Colonic mucosa (tissue), 4 donors: Measurements from ENCODE around the gene BSG. TPM values are rescaled to one million over a fixed set of nuclear protein-coding genes. Genes with fewer than 3 reads are reported as not detected.

ENCODE experiments used
- DNase-seq: peaks from one replicate; pipeline ENCODE4 v3.0.0-alpha.2; 2020
- H3K27ac ChIP-seq: fragments of 200-600 bp; one replicate; pipeline ENCODE4 v1.8.0; 2021
- H3K27me3 ChIP-seq: fragments of 200-600 bp; one replicate; pipeline ENCODE4 v1.8.0; 2021
- H3K36me3 ChIP-seq: fragments of 200-600 bp; one replicate; pipeline ENCODE4 v1.8.0; 2021
- H3K4me1 ChIP-seq: fragments of 200-600 bp; one replicate; pipeline ENCODE4 v1.8.0; 2021; ENCODE audit warnings: mild to moderate bottlenecking
- H3K4me3 ChIP-seq: fragments of 200-600 bp; one replicate; pipeline ENCODE4 v1.8.0; 2021
- H3K9ac ChIP-seq, 2 donors: one replicate each; pipeline ENCODE4 v1.7.0; 2013; ENCODE audit warnings: control low read depth in 2 of 2, low read depth in 2 of 2, low read length in 2 of 2
- H3K9me3 ChIP-seq: fragments of 200-600 bp; one replicate; pipeline ENCODE4 v1.8.0; 2021
- intact Hi-C: fragments of 100-400 bp; cut with DNase I; formaldehyde crosslinking; loops from one replicate; pipeline ENCODE4 v1.14.1; 2022
- total RNA-seq, 2 donors: library from RNA; stranded (reverse); fragmentation: NEBNext Ultra II Directional in 1 of 2; extraction: Animal tissue kit (Norgen Biotek cat#: 25700) in 1 of 2; gene quantifications; one replicate each; pipeline ENCODE4 v1.2.1, GENCODE V29; 2021
- TF ChIP-seq, protein P1 (sequence below): fragments of 200-600 bp; IDR thresholded peaks from one replicate; pipeline ENCODE4 v1.8.0; 2022; ENCODE audit warnings: antibody characterized with exemption, mild to moderate bottlenecking
- donor health status: healthy.
- donor health status: DM: no; HTN: no; CAD: no.
- donor health status: DM: no; HTN: no; CAD: no.

Gene BSG
- total RNA-seq, 2 donors from 2014 or later, result 920 to 1,084 TPM

DNA sequence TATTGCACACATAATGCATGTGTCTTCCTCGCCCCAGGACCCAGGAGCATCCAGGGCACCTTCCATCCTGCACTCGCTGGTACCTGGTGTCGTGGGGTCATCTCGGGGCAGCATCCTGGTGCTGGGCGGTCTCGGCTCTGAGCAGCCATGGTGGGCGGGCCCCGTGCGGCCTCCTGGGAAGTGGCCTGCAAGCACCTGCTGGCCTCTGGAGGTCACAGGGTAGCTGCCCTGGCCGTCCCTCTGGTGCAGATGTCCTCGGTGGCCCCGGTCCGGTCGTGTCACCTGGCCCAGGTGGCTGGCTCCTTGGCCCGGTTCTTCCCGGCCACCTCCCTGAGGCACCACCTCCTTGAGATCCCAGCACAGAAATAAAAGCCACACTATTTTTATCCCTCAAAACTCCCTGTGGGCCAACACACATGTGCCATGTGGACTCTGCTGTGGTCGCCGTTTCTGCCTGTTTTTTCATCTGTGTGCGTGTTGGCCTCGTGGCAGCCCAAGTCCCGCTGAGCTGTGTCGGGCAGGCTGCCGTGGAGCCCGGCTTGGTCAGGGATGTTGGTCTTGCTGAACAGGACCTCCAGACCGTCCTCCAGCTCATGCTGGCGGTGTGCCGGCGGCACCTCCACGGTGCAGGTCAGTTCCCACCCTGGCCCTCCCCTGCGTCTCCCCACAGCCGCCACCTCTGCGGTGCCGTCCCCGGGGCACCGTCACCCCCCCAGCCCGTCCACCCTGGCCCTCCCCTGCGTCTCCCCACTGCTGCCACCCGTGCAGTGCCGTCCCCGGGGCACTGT is 33.6 kb upstream of the BSG start:
- Histone ChIP-seq H3K36me3 (peaks cover 5% of the 10 kb centered on the region), H3K4me3 (no peak overlapping the region), H3K9ac (no peak overlapping the region), H3K27me3 (no peaks in the 10 kb centered on the region), H3K4me1 (peaks cover 5% of the 10 kb centered on the region), H3K27ac (no peak overlapping the region), H3K9me3 (no peaks in the 10 kb centered on the region)
- TF ChIP-seq, protein P1, sequence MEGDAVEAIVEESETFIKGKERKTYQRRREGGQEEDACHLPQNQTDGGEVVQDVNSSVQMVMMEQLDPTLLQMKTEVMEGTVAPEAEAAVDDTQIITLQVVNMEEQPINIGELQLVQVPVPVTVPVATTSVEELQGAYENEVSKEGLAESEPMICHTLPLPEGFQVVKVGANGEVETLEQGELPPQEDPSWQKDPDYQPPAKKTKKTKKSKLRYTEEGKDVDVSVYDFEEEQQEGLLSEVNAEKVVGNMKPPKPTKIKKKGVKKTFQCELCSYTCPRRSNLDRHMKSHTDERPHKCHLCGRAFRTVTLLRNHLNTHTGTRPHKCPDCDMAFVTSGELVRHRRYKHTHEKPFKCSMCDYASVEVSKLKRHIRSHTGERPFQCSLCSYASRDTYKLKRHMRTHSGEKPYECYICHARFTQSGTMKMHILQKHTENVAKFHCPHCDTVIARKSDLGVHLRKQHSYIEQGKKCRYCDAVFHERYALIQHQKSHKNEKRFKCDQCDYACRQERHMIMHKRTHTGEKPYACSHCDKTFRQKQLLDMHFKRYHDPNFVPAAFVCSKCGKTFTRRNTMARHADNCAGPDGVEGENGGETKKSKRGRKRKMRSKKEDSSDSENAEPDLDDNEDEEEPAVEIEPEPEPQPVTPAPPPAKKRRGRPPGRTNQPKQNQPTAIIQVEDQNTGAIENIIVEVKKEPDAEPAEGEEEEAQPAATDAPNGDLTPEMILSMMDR, result no peak
- DNase-seq, result no peak
- intact Hi-C loops, result no loop called here

DNA sequence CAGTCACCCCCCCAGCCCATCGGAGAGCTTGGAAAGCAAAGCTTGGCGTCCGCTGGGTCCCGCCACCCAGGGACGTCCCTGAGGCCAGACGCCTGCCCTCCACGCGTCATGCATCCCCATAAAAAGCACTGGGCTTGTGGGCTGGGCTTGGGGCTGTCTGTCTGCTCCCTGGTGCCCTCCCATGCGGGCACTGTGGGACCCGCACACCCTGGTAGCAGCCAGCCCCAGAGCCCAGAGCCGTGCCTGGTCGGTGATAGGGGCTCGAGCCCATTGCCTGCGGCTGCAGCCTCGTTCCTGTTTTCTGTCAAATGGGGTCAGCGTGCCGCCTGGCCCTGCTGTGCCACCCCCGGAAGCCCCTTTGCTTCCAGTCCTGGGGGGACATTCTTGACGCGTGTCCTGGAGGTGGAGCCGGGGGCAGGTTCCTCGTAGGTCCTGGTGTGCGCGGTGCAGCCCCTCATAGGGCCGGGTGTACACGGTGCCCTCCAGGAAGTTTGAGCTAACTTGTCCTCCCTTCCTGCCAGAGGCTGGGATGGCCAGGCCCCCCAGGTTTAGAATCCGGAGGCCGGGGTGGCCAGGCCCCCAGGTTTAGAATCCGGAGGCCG is 32.9 kb upstream of the BSG start:
- Histone ChIP-seq H3K4me1 (peaks cover 3% of the 10 kb centered on the region), H3K9me3 (no peaks in the 10 kb centered on the region), H3K36me3 (peaks cover 5% of the 10 kb centered on the region), H3K9ac (no peak overlapping the region), H3K27ac (no peak overlapping the region), H3K27me3 (no peaks in the 10 kb centered on the region), H3K4me3 (no peak overlapping the region)
- DNase-seq, result no peak
- intact Hi-C loops, result no loop called here
- TF ChIP-seq, protein P1, result no peak

DNA sequence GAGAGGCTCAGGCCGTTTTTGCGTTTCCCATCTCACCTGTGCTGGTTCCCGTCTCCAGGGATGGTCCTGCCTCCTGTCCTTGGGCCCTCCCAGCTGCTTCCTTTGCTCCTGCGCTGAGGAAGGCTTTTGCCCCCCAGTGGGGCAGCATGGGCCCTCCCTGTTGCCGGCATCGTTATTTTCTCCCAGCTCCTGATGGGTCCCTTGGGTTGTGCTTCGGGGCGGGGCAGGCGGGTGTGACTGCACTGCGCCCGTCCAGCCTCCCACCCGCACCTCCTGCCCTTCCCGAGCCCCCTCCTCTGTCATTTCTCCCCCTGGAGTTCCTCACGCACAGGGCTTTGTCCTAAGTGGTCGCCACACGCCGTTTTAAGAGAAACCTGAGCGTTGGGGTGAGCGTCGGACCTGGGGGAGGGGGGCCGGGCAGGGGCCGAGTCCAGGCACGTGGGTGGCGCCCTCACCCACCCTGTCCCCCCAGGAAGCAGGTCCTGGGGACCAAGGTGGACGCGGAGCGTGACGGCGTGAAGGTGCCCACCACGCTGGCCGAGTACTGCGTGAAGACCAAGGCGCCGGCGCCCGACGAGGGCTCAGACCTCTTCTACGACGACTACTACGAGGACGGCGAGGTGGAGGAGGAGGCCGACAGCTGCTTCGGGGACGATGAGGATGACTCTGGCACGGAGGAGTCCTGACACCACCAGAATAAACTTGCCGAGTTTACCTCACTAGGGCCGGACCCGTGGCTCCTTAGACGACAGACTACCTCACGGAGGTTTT is 31.3 kb upstream of the BSG start:
- H3K27ac ChIP-seq, result no peak overlapping the region
- TF ChIP-seq, protein P1, result no peak
- no peaks in the 10 kb centered on the region for H3K9me3 ChIP-seq
- peaks cover 5% of the 10 kb centered on the region for H3K36me3 ChIP-seq
- no peak for DNase-seq
- H3K27me3 ChIP-seq, result no peaks in the 10 kb centered on the region
- H3K4me3 ChIP-seq, result no peak overlapping the region
- H3K4me1 ChIP-seq, result no peaks in the 10 kb centered on the region
- intact Hi-C loops, result no loop called here
- no peak overlapping the region for H3K9ac ChIP-seq

DNA sequence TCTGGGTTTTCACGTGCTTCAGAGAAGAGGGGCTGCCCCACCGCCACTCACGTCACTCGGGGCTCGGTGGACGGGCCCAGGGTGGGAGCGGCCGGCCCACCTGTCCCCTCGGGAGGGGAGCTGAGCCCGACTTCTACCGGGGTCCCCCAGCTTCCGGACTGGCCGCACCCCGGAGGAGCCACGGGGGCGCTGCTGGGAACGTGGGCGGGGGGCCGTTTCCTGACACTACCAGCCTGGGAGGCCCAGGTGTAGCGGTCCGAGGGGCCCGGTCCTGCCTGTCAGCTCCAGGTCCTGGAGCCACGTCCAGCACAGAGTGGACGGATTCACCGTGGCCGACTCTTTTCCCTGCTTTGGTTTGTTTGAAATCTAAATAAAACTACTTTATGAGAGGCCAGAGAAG is 30.7 kb upstream of the BSG start:
- Histone ChIP-seq H3K4me1 (no peaks in the 10 kb centered on the region), H3K36me3 (peaks cover 5% of the 10 kb centered on the region), H3K4me3 (no peak overlapping the region), H3K9me3 (no peaks in the 10 kb centered on the region), H3K27ac (no peak overlapping the region), H3K27me3 (no peaks in the 10 kb centered on the region), H3K9ac (no peak overlapping the region)
- no peak for DNase-seq
- intact Hi-C loops, result no loop called here
- TF ChIP-seq, protein P1, result no peak

DNA sequence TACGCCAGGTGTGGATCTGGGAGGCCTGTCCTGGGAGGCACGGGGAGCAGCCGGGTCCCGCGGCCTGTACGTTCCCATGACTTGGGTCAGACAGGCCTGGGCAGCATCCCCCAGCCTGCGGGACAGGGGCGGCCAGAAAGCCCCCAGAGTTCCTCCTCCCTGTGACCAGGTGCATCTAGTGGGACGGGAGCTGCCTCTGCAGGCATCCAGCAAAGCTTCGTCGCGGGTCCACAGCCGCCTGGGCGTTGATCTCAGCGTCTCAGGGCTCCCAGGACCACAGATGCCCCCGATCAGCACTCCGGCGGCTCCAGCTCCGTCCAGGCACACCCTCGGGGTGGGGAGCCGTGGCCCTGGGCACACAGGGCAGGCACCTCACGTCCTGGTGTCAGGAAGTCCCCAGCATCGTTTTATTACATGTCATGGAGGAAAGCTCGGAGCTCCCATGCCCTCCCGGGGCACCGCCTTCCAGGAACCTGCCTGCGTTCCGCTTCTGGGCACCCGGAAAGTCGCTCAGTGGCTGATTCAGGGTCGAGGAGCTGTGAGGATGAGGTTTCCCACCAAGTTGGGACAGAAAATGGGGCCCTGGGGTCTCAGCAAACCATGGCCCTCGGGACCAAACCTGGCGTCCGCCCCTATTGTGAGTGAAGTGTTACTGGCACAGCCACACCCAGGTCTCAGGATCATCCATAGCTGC is 30.1 kb upstream of the BSG start:
- H3K27ac ChIP-seq, result no peak overlapping the region
- intact Hi-C loops, result no loop called here
- TF ChIP-seq, protein P1, result no peak
- DNase-seq, result no peak
- no peak overlapping the region for H3K9ac ChIP-seq
- peaks cover 5% of the 10 kb centered on the region for H3K36me3 ChIP-seq
- no peaks in the 10 kb centered on the region for H3K27me3 ChIP-seq
- H3K4me1 ChIP-seq, result no peaks in the 10 kb centered on the region
- no peaks in the 10 kb centered on the region for H3K9me3 ChIP-seq
- H3K4me3 ChIP-seq, result no peak overlapping the region
